HG03571 (cell line): Measurements from ENCODE around the gene MED10.
A peak's percentile ranks its signal among the peaks of the same experiment; 100 is the strongest.

ENCODE experiments used
- ATAC-seq: cut with Tn5 transposase; IDR thresholded peaks from one replicate; pipeline ENCODE4 v1.9.1; 2021; ENCODE audit not compliant: unreplicated experiment

Gene MED10

GRCh38 chr5:6399980-6400910 is 21.9 kb upstream of the MED10 start:
- ATAC-seq = no peak

GRCh38 chr5:6398570-6399230 is 20.4 kb upstream of the MED10 start:
- ATAC-seq = no peak

- ATAC-seq = no peak
Measured at GRCh38 chr5:6397536-6398269, 19.4 kb upstream of the MED10 start.

- no peak for ATAC-seq
Measured at GRCh38 chr5:6396836-6397535, 18.6 kb upstream of the MED10 start.

GRCh38 chr5:6396043-6396442 is 17.7 kb upstream of the MED10 start:
- ATAC-seq = no peak

- no peak for ATAC-seq
Measured at GRCh38 chr5:6395621-6396020, 17.3 kb upstream of the MED10 start.

GRCh38 chr5:6395102-6395445 is 16.7 kb upstream of the MED10 start:
- no peak for ATAC-seq

GRCh38 chr5:6394429-6395101 is 16.2 kb upstream of the MED10 start:
- no peak for ATAC-seq

GRCh38 chr5:6393596-6394194 is 15.3 kb upstream of the MED10 start:
- ATAC-seq = no peak

GRCh38 chr5:6392561-6392960 is 14.2 kb upstream of the MED10 start:
- ATAC-seq = no peak

- no peak for ATAC-seq
Measured at GRCh38 chr5:6391151-6391550, 12.8 kb upstream of the MED10 start.

- no peak for ATAC-seq
Measured at GRCh38 chr5:6389946-6390530, 11.7 kb upstream of the MED10 start.

- ATAC-seq = no peak
Measured at GRCh38 chr5:6389397-6389796, 11.1 kb upstream of the MED10 start.

GRCh38 chr5:6387970-6388369 is 9.6 kb upstream of the MED10 start:
- no peak for ATAC-seq

GRCh38 chr5:6386271-6386670 is 7.9 kb upstream of the MED10 start:
- ATAC-seq = no peak

- no peak for ATAC-seq
Measured at GRCh38 chr5:6384856-6385255, 6.5 kb upstream of the MED10 start.

- ATAC-seq = no peak
Measured at GRCh38 chr5:6383376-6383775, 5.0 kb upstream of the MED10 start.

- ATAC-seq = no peak
Measured at GRCh38 chr5:6379246-6379645, 899 bp upstream of the MED10 start.

GRCh38 chr5:6378766-6379103 is 388 bp upstream of the MED10 start:
- peak; percentile 30 for ATAC-seq

- ATAC-seq = no peak
Measured at GRCh38 chr5:6377582-6377904, 804 bp downstream of the MED10 start.
